ENCODE measurements around the gene SH3BP4. TPM values are rescaled to one million over a fixed set of nuclear protein-coding genes. Genes with fewer than 3 reads are reported as not detected.

The SH3BP4 gene
- total and polyA plus RNA-seq, 2 of the 13 experiments (the other 11 are each of a cell fraction or from before 2014, with no cell fraction given) = 34.6 to 99.1 TPM

DNA sequence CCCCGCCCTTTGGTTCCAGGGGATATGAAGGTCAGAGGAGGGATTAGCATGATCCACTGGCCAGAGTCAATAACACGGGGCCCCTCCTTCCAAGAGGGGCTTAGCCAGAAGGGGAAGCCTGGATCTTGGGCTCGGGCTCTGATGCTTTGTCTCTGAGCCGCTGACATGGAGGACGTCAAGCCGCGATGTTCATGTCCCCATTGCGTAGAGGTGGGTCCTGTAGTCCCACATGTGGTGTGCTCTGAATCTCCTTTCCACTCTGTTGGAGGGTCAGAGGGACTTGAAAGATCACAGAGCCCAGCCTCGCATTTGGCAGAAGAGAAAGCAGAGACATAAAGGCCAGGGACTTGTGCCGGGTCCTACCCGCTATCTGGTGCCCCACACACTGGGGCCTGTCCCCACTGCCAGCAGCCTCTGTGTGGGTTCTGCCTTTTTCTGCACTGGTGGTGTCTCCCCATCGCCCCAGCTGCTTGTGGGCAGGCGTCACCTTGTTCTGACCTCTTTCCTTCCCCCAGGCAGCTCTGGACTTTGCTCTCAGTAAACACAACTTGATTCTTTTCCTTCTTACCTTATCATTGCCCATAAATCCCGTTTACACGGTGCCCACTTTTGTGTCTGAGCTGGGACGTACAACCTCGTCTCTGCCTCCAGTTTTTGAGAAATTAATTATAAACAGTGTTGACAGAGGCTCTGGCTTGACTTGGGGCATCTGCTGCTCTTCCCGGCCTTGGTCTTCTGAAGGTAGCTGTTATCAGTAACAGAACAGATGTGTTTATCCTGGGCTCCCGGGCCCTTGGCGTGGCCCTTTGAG, 48.8 kb downstream of the SH3BP4 start:
- Histone ChIP-seq H3K27ac (ENCODE audit: extremely low read length, insufficient read depth, low read length) (peak overlapping the region; percentile 81), H3K9ac (ENCODE audit: insufficient read depth, low read depth, low read length) (peak overlapping the region; percentile 46), H3K27me3 (ENCODE audit: control insufficient read depth in 1 of 2, insufficient read depth in 2 of 2, low read length in 2 of 2) (no peaks in the 10 kb centered on the region), H3K4me3 (replicated peaks in 1 of 3; ENCODE audit: insufficient read depth in 1 of 3, low read depth in 2 of 3, low read length in 3 of 3) (peak overlapping the region in 1 of 3 experiments; percentile 47; a peak in 2 of 6 replicates), H3K9me3 (ENCODE audit: low read length) (no peaks in the 10 kb centered on the region), H4K20me1 (ENCODE audit: insufficient read depth, low read length) (peaks cover 80% of the 10 kb centered on the region; the same call in 1 of the 2 replicates), H3K4me1 (ENCODE audit: insufficient read depth, low read length) (peaks cover 100% of the 10 kb centered on the region), H3K79me2 (ENCODE audit: insufficient read depth, low read length) (peaks cover 96% of the 10 kb centered on the region), H2AFZ (ENCODE audit: low read length) (no peak overlapping the region), H3K36me3 (replicated peaks in 1 of 2; ENCODE audit: control insufficient read depth in 1 of 2, insufficient read depth in 2 of 2, low read length in 2 of 2) (peaks cover 14 to 42% of the 10 kb centered on the region in 2 experiments; a peak in 4 of 5 replicates), H3K4me2 (ENCODE audit: low read depth, low read length) (peak overlapping the region; percentile 76)
- POLR2A ChIA-PET = interaction anchor here (0.8 to 10.2 kb wide), 11 partner anchors 19 to 441 kb away, joined by 3 to 268 read pairs (median 3); no protein-coding TSS in a partner anchor
- BruUV-seq (replicated peaks) = TSS peak; percentile 59
- in situ Hi-C loops (cut with HindIII; ENCODE audit: extremely low pct_ligation_motif_present, low pct_unique_long_range_greater_than_20kb) = no loop called here
- peak; percentile 40 for ATAC-seq
- CTCF ChIA-PET (ENCODE audit: low intra/inter-chr PET ratio, low total read pairs) = no interaction called here
- intact Hi-C loops (cut with micrococcal nuclease; ENCODE audit: unreplicated experiment) = loop anchor here (1.0 to 2.0 kb wide), 2 partner anchors 48 to 119 kb away; partner anchors contain the start of gene SH3BP4
- DNase-seq (ENCODE audit: low spot score) = peak; percentile 90
- peak; percentile 63 for FAIRE-seq
- 18% methylated on average over 20 of the region's 20 CpGs for WGBS (ENCODE audit: low lambda C conversion rate)
- TF ChIP-seq ZBTB3 (CRISPR knock-in tag; IDR thresholded peaks at IDR 0.05; ENCODE audit: borderline replicate concordance, low read depth) = 0 out of 2 replicates have a peak, but pooled peaks have one; percentile 54
- TF ChIP-seq THYN1 (CRISPR knock-in tag; IDR thresholded peaks at IDR 0.05; ENCODE audit: borderline replicate concordance, low read depth) = 0 out of 2 replicates have a peak, but pooled peaks have one; percentile 46
- TF ChIP-seq KDM3A (CRISPR knock-in tag; IDR thresholded peaks at IDR 0.05; ENCODE audit: low read depth) = no peak; the same call in 1 of the 2 replicates
- TF ChIP-seq, protein P1, sequence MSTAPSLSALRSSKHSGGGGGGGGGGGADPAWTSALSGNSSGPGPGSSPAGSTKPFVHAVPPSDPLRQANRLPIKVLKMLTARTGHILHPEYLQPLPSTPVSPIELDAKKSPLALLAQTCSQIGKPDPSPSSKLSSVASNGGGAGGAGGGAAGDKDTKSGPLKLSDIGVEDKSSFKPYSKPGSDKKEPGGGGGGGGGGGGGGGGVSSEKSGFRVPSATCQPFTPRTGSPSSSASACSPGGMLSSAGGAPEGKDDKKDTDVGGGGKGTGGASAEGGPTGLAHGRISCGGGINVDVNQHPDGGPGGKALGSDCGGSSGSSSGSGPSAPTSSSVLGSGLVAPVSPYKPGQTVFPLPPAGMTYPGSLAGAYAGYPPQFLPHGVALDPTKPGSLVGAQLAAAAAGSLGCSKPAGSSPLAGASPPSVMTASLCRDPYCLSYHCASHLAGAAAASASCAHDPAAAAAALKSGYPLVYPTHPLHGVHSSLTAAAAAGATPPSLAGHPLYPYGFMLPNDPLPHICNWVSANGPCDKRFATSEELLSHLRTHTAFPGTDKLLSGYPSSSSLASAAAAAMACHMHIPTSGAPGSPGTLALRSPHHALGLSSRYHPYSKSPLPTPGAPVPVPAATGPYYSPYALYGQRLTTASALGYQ (CRISPR knock-in tag; IDR thresholded peaks at IDR 0.05) = no peak
- TF ChIP-seq, protein P2, sequence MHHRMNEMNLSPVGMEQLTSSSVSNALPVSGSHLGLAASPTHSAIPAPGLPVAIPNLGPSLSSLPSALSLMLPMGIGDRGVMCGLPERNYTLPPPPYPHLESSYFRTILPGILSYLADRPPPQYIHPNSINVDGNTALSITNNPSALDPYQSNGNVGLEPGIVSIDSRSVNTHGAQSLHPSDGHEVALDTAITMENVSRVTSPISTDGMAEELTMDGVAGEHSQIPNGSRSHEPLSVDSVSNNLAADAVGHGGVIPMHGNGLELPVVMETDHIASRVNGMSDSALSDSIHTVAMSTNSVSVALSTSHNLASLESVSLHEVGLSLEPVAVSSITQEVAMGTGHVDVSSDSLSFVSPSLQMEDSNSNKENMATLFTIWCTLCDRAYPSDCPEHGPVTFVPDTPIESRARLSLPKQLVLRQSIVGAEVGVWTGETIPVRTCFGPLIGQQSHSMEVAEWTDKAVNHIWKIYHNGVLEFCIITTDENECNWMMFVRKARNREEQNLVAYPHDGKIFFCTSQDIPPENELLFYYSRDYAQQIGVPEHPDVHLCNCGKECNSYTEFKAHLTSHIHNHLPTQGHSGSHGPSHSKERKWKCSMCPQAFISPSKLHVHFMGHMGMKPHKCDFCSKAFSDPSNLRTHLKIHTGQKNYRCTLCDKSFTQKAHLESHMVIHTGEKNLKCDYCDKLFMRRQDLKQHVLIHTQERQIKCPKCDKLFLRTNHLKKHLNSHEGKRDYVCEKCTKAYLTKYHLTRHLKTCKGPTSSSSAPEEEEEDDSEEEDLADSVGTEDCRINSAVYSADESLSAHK (CRISPR knock-in tag; IDR thresholded peaks at IDR 0.05; ENCODE audit: borderline replicate concordance) = no peak
- peak; percentile 63 for TF ChIP-seq NR2F2 (IDR thresholded peaks at IDR 0.05; ENCODE audit: borderline replicate concordance, low read depth)
- TF ChIP-seq RXRA (CRISPR knock-in tag; IDR thresholded peaks at IDR 0.05) = peak; percentile 96
- TF ChIP-seq DR1 (CRISPR knock-in tag; IDR thresholded peaks at IDR 0.05) = no peak
- TF ChIP-seq SP5 (CRISPR knock-in tag; IDR thresholded peaks at IDR 0.05; ENCODE audit: borderline replicate concordance, low read depth) = peak; percentile 88
- no peak for TF ChIP-seq ZNF329 (CRISPR knock-in tag; IDR thresholded peaks at IDR 0.05; ENCODE audit: low read depth)
- TF ChIP-seq KMT2B (CRISPR knock-in tag; IDR thresholded peaks at IDR 0.05) = peak; percentile 32; the same call in 1 of the 2 replicates
- no peak for TF ChIP-seq MYNN (CRISPR knock-in tag; IDR thresholded peaks at IDR 0.05; ENCODE audit: low read depth)
- TF ChIP-seq ESRRA (CRISPR knock-in tag; IDR thresholded peaks at IDR 0.05; ENCODE audit: low read depth) = peak; percentile 94
- TF ChIP-seq, protein P3, sequence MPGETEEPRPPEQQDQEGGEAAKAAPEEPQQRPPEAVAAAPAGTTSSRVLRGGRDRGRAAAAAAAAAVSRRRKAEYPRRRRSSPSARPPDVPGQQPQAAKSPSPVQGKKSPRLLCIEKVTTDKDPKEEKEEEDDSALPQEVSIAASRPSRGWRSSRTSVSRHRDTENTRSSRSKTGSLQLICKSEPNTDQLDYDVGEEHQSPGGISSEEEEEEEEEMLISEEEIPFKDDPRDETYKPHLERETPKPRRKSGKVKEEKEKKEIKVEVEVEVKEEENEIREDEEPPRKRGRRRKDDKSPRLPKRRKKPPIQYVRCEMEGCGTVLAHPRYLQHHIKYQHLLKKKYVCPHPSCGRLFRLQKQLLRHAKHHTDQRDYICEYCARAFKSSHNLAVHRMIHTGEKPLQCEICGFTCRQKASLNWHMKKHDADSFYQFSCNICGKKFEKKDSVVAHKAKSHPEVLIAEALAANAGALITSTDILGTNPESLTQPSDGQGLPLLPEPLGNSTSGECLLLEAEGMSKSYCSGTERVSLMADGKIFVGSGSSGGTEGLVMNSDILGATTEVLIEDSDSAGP (CRISPR knock-in tag; IDR thresholded peaks at IDR 0.05; ENCODE audit: borderline replicate concordance) = peak; percentile 81
- TF ChIP-seq ZNF251 (CRISPR knock-in tag; IDR thresholded peaks at IDR 0.05) = no peak
- TF ChIP-seq ZFP36L1 (CRISPR knock-in tag; IDR thresholded peaks at IDR 0.05) = peak; percentile 80; the same call in 1 of the 2 replicates
- TF ChIP-seq ZNF136 (CRISPR knock-in tag; IDR thresholded peaks at IDR 0.05; ENCODE audit: low read depth) = 0 out of 2 replicates have a peak, but pooled peaks have one; percentile 57

All from HepG2 (cell line).